ENCODE measurements around the gene NABP2.
A peak's percentile ranks its signal among the peaks of the same experiment; 100 is the strongest.
"Not testable (repeated sequence)": the region's sequence is repeated elsewhere in the genome, so short reads cannot be mapped to it uniquely, and the experiment has no call there.

The NABP2 gene

GRCh38 chr12:56193025-56193578, 31.0 kb upstream of the NABP2 start:
- Histone ChIP-seq H3K27me3 (ENCODE audit: control insufficient read depth in 2 of 2, insufficient read depth in 2 of 2, low read length in 2 of 2) (no peaks in the 10 kb centered on the region), H3K9ac (ENCODE audit: low read depth in 1 of 2, low read length in 2 of 2) (no peak overlapping the region), H3K9me3 (ENCODE audit: control insufficient read depth in 2 of 2, low read length in 2 of 2) (no peaks in the 10 kb centered on the region), H3K4me3 (ENCODE audit: low read length in 2 of 2) (no peak overlapping the region), H3K4me1 (ENCODE audit: control insufficient read depth in 2 of 2, insufficient read depth in 2 of 2, low read length in 2 of 2) (peaks cover 6 to 7% of the 10 kb centered on the region in 2 donors), H3K27ac (ENCODE audit: low read depth in 2 of 2, low read length in 2 of 2) (no peak overlapping the region), H3K36me3 (ENCODE audit: control insufficient read depth in 2 of 2, insufficient read depth in 2 of 2, low read length in 2 of 2) (no peaks in the 10 kb centered on the region)

- H3K9me3 ChIP-seq (ENCODE audit: control insufficient read depth in 2 of 2, low read length in 2 of 2); H3K4me3 ChIP-seq (ENCODE audit: low read length in 2 of 2); H3K4me1 ChIP-seq (ENCODE audit: control insufficient read depth in 2 of 2, insufficient read depth in 2 of 2, low read length in 2 of 2); H3K9ac ChIP-seq (ENCODE audit: low read depth in 1 of 2, low read length in 2 of 2); H3K27me3 ChIP-seq (ENCODE audit: control insufficient read depth in 2 of 2, insufficient read depth in 2 of 2, low read length in 2 of 2); H3K36me3 ChIP-seq (ENCODE audit: control insufficient read depth in 2 of 2, insufficient read depth in 2 of 2, low read length in 2 of 2): not testable (repeated sequence)
- peak overlapping the region in 1 of 2 donors; percentile 37 for H3K27ac ChIP-seq (ENCODE audit: low read depth in 2 of 2, low read length in 2 of 2)
Measured at GRCh38 chr12:56196818-56197550, 27.2 kb upstream of the NABP2 start.

- Histone ChIP-seq H3K4me3 (ENCODE audit: low read length in 2 of 2) (no peak overlapping the region), H3K27me3 (ENCODE audit: control insufficient read depth in 2 of 2, insufficient read depth in 2 of 2, low read length in 2 of 2) (no peaks in the 10 kb centered on the region), H3K9ac (ENCODE audit: low read depth in 1 of 2, low read length in 2 of 2) (no peak overlapping the region), H3K27ac (ENCODE audit: low read depth in 2 of 2, low read length in 2 of 2) (no peak overlapping the region), H3K9me3 (ENCODE audit: control insufficient read depth in 2 of 2, low read length in 2 of 2) (no peaks in the 10 kb centered on the region), H3K36me3 (ENCODE audit: control insufficient read depth in 2 of 2, insufficient read depth in 2 of 2, low read length in 2 of 2) (no peaks in the 10 kb centered on the region), H3K4me1 (ENCODE audit: control insufficient read depth in 2 of 2, insufficient read depth in 2 of 2, low read length in 2 of 2) (peaks cover 3 to 7% of the 10 kb centered on the region in 2 donors)
Measured at GRCh38 chr12:56197921-56198635, 26.1 kb upstream of the NABP2 start.

- Histone ChIP-seq H3K4me1 (ENCODE audit: control insufficient read depth in 2 of 2, insufficient read depth in 2 of 2, low read length in 2 of 2) (peaks cover 3 to 7% of the 10 kb centered on the region in 2 donors), H3K4me3 (ENCODE audit: low read length in 2 of 2) (no peak overlapping the region), H3K9ac (ENCODE audit: low read depth in 1 of 2, low read length in 2 of 2) (no peak overlapping the region)
Measured at GRCh38 chr12:56198836-56199235, 25.3 kb upstream of the NABP2 start.

GRCh38 chr12:56202366-56202765, 21.8 kb upstream of the NABP2 start:
- Histone ChIP-seq H3K9me3 (ENCODE audit: control insufficient read depth in 2 of 2, low read length in 2 of 2) (no peaks in the 10 kb centered on the region), H3K27ac (ENCODE audit: low read depth in 2 of 2, low read length in 2 of 2) (no peak overlapping the region), H3K9ac (ENCODE audit: low read depth in 1 of 2, low read length in 2 of 2) (peak overlapping the region in 1 of 2 donors; percentile 17), H3K27me3 (ENCODE audit: control insufficient read depth in 2 of 2, insufficient read depth in 2 of 2, low read length in 2 of 2) (no peaks in the 10 kb centered on the region), H3K36me3 (ENCODE audit: control insufficient read depth in 2 of 2, insufficient read depth in 2 of 2, low read length in 2 of 2) (peaks cover 18 to 23% of the 10 kb centered on the region in 2 donors), H3K4me1 (ENCODE audit: control insufficient read depth in 2 of 2, insufficient read depth in 2 of 2, low read length in 2 of 2) (peaks cover 3 to 7% of the 10 kb centered on the region in 2 donors), H3K4me3 (ENCODE audit: low read length in 2 of 2) (no peak overlapping the region)

More at GRCh38 chr12:56198836-56199235, 25.3 kb upstream of the NABP2 start:
- H3K36me3 ChIP-seq (ENCODE audit: control insufficient read depth in 2 of 2, insufficient read depth in 2 of 2, low read length in 2 of 2), result no peaks in the 10 kb centered on the region
- no peaks in the 10 kb centered on the region for H3K27me3 ChIP-seq (ENCODE audit: control insufficient read depth in 2 of 2, insufficient read depth in 2 of 2, low read length in 2 of 2)
- H3K9me3 ChIP-seq (ENCODE audit: control insufficient read depth in 2 of 2, low read length in 2 of 2), result no peaks in the 10 kb centered on the region
- no peak overlapping the region for H3K27ac ChIP-seq (ENCODE audit: low read depth in 2 of 2, low read length in 2 of 2)

GRCh38 chr12:56202838-56203237, 21.3 kb upstream of the NABP2 start:
- H3K4me1 ChIP-seq (ENCODE audit: control insufficient read depth in 2 of 2, insufficient read depth in 2 of 2, low read length in 2 of 2), result peaks cover 3 to 7% of the 10 kb centered on the region in 2 donors
- H3K9ac ChIP-seq (ENCODE audit: low read depth in 1 of 2, low read length in 2 of 2), result no peak overlapping the region
- peaks cover 23 to 28% of the 10 kb centered on the region in 2 donors for H3K36me3 ChIP-seq (ENCODE audit: control insufficient read depth in 2 of 2, insufficient read depth in 2 of 2, low read length in 2 of 2)
- H3K4me3 ChIP-seq (ENCODE audit: low read length in 2 of 2), result no peak overlapping the region
- no peak overlapping the region for H3K27ac ChIP-seq (ENCODE audit: low read depth in 2 of 2, low read length in 2 of 2)
- H3K9me3 ChIP-seq (ENCODE audit: control insufficient read depth in 2 of 2, low read length in 2 of 2), result no peaks in the 10 kb centered on the region
- no peaks in the 10 kb centered on the region for H3K27me3 ChIP-seq (ENCODE audit: control insufficient read depth in 2 of 2, insufficient read depth in 2 of 2, low read length in 2 of 2)

GRCh38 chr12:56204275-56204674, 19.9 kb upstream of the NABP2 start:
- Histone ChIP-seq H3K4me3 (ENCODE audit: low read length in 2 of 2) (no peak overlapping the region), H3K27ac (ENCODE audit: low read depth in 2 of 2, low read length in 2 of 2) (no peak overlapping the region), H3K36me3 (ENCODE audit: control insufficient read depth in 2 of 2, insufficient read depth in 2 of 2, low read length in 2 of 2) (peaks cover 27 to 33% of the 10 kb centered on the region in 2 donors)

GRCh38 chr12:56205445-56205844, 18.7 kb upstream of the NABP2 start:
- H3K9me3 ChIP-seq (ENCODE audit: control insufficient read depth in 2 of 2, low read length in 2 of 2), result no peaks in the 10 kb centered on the region
- peaks cover 34 to 41% of the 10 kb centered on the region in 2 donors for H3K36me3 ChIP-seq (ENCODE audit: control insufficient read depth in 2 of 2, insufficient read depth in 2 of 2, low read length in 2 of 2)
- H3K27me3 ChIP-seq (ENCODE audit: control insufficient read depth in 2 of 2, insufficient read depth in 2 of 2, low read length in 2 of 2), result no peaks in the 10 kb centered on the region
- H3K27ac ChIP-seq (ENCODE audit: low read depth in 2 of 2, low read length in 2 of 2), result no peak overlapping the region
- H3K9ac ChIP-seq (ENCODE audit: low read depth in 1 of 2, low read length in 2 of 2), result no peak overlapping the region
- peaks cover 3 to 7% of the 10 kb centered on the region in 2 donors for H3K4me1 ChIP-seq (ENCODE audit: control insufficient read depth in 2 of 2, insufficient read depth in 2 of 2, low read length in 2 of 2)
- H3K4me3 ChIP-seq (ENCODE audit: low read length in 2 of 2), result no peak overlapping the region

More at GRCh38 chr12:56204275-56204674, 19.9 kb upstream of the NABP2 start:
- Histone ChIP-seq H3K9ac (ENCODE audit: low read depth in 1 of 2, low read length in 2 of 2) (no peak overlapping the region), H3K27me3 (ENCODE audit: control insufficient read depth in 2 of 2, insufficient read depth in 2 of 2, low read length in 2 of 2) (no peaks in the 10 kb centered on the region), H3K4me1 (ENCODE audit: control insufficient read depth in 2 of 2, insufficient read depth in 2 of 2, low read length in 2 of 2) (peaks cover 3 to 7% of the 10 kb centered on the region in 2 donors), H3K9me3 (ENCODE audit: control insufficient read depth in 2 of 2, low read length in 2 of 2) (no peaks in the 10 kb centered on the region)

- Histone ChIP-seq H3K9ac (ENCODE audit: low read depth in 1 of 2, low read length in 2 of 2) (no peak overlapping the region), H3K27me3 (ENCODE audit: control insufficient read depth in 2 of 2, insufficient read depth in 2 of 2, low read length in 2 of 2) (no peaks in the 10 kb centered on the region), H3K36me3 (ENCODE audit: control insufficient read depth in 2 of 2, insufficient read depth in 2 of 2, low read length in 2 of 2) (peaks cover 40 to 46% of the 10 kb centered on the region in 2 donors), H3K27ac (ENCODE audit: low read depth in 2 of 2, low read length in 2 of 2) (no peak overlapping the region), H3K9me3 (ENCODE audit: control insufficient read depth in 2 of 2, low read length in 2 of 2) (no peaks in the 10 kb centered on the region), H3K4me1 (ENCODE audit: control insufficient read depth in 2 of 2, insufficient read depth in 2 of 2, low read length in 2 of 2) (peaks cover 3 to 7% of the 10 kb centered on the region in 2 donors), H3K4me3 (ENCODE audit: low read length in 2 of 2) (no peak overlapping the region)
Measured at GRCh38 chr12:56206452-56207166, 17.5 kb upstream of the NABP2 start.

Measured in mucosa of rectum (tissue), 2 donors.